Skin of body (tissue), 2 donors: Measurements from ENCODE around the gene ADGRG4. TPM values are rescaled to one million over a fixed set of nuclear protein-coding genes. Genes with fewer than 3 reads are reported as not detected.
"Not testable (repeated sequence)": the region's sequence is repeated elsewhere in the genome, so short reads cannot be mapped to it uniquely, and the experiment has no call there.

Experiments used
- DNase-seq: peaks from one replicate; lab custom pipeline; 2025; lab: John Stamatoyannopoulos, UW
- total RNA-seq: library from RNA; depleted of rRNA; stranded (reverse); fragments of >200 nt; gene quantifications from one replicate; pipeline ENCODE4 v1.2.3, GENCODE V29; 2014

Gene ADGRG4
- not detected for total RNA-seq

- not testable (repeated sequence) for DNase-seq
Measured at GRCh38 chrX:136300721-136301120, at the start of gene ADGRG4. ADGRG4 (plus strand) TSS chrX:136300963; CDS start chrX:136308778, 7,815 bp downstream.

GRCh38 chrX:136251041-136251991 is 49.4 kb upstream of the ADGRG4 start, which contains the start of gene MAP7D3:
MAP7D3 (minus strand) TSS chrX:136251400; CDS start chrX:136251358, 42 bp downstream.
- no peak for DNase-seq

DNA sequence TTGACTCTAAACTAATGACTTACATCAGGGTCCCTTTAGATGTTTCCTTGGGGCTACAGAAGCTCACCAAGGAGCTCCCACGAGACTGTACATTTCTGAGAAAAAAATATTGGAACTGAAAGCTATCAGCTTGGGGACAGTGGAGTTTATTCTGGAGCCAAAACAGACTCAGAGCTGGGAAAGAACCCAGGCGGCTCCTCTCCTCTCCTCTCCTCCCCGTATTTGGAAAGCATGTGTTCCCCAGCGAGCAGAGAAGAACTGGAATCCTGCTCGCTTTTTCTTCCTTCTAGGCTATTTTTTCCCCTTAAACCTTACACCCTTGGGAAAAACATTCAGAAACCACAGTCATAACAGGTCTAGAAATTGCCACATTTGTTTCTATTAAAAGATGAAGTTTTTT is 45.2 kb upstream of the ADGRG4 start:
- DNase-seq = no peak

DNA sequence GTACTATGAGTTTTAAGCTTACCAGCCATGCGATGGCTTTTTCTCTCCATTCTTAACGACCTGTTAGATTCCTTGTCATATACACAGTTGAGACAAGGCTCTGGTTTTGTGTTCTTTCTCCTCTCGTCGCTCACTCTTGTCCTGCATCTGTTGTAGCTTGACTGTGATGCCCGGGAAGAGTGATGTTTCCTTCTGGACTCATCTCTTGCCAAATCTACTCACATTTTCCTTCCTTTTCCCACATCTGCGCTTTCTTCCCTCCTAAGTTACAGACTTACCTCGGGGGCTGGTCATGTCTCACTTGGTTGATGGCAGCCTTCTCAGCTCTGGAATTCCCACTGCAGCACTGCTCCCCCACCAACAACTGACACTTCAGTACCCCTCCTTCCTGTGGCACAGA is 44.7 kb upstream of the ADGRG4 start:
- DNase-seq = peak; percentile 46

GRCh38 chrX:136258951-136259350 is 41.8 kb upstream of the ADGRG4 start:
- no peak for DNase-seq

DNA sequence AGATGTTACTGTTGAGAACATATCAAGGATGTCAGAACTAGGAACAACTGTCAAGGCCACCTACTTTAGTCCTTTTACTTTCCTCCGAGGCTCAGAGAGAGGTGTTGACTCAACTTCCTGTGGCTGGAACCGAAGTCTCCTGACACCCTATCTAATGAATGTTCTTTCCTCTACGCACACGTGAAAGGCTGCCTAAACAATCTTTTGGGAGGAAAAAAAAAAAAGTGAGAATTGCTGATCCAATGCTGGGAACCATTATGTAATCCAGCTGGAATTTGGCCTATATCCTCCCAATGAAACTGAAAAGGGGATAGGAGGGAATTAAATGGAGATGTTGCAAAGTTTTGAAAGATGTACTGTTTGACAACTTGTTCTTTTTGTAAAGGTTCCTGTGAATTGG is 41.2 kb upstream of the ADGRG4 start:
- DNase-seq = peak; percentile 38

DNA sequence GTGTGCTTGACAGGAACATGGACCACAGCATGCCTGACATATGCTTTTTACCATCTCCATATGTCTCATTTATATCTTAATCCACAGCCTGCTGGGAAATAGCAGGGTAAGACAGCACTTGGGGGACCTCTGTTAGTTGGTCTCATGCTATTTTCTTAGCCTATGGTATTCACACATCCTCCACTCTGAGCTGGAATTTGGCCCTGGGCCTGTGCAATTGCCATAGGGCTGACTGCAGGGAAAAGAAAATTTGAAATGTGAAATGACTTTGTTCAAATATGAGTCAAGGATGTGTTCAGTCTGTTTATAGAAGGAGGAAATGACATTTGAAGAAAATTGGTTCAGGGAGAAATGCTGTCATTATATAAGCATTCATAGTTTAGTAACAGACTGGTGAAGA is 40.0 kb upstream of the ADGRG4 start:
- DNase-seq = peak; percentile 89

DNA sequence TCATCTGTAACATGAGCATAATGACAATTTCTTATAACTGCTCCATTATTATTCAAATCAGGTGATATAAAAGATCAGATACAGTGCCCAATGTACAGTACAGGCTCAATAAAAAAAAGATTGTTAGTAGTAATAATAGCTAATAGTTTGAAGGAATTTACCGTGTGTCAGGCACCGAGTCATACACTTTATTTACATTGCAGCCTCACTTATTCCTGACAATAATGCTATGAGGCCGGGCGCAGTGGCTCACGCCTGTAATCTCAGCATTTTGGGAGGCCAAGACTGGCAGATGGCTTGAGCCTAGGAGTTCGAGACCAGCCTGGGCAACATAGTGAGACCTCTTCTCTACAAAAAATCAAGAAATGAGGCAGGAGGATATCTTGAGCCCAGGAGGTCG is 39.4 kb upstream of the ADGRG4 start:
- no peak for DNase-seq

GRCh38 chrX:136262243-136262642 is 38.5 kb upstream of the ADGRG4 start:
- peak; percentile 10 for DNase-seq

DNA sequence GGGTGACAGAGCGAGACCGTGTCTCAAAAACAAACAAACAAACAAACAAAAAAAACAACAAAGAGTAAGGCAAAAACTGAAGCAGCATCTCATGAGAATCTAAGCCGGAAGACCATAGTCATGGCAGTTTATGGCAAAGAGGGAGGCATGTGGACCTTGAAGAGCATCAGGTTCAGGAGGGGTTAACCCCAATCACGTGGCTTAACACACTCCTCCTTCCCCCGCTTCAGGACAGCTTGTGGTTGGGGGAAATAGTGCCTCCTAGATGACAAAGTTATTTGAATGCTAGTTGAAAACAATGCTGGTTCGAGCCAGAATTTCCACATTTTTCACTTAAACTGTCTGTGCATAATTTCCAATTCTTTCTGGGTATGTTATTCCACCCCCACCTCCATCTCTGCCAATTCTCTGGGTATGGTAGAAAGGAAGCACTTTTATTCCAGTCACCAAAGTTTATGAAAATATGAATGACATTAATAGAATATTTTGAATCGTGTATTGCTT is 37.9 kb upstream of the ADGRG4 start:
- DNase-seq = peak; percentile 3

DNA sequence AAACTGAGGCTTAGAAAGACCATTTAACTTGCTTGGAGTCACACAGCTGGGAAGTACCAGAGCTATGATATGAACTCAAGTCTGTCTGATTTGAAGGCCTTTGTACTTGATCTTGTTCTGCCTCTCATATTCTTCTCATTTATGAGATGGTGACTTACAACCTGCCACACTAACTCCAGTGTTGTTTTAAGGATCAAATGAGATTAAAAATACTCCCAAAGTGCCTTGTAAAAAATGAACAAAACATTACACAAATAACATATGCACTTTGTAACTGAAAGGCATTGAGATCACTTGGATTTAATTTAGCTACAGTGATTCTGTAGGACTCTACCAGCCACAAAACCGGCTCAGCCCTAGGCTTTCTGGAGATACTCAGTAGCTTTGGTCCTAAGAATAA is 33.9 kb upstream of the ADGRG4 start:
- DNase-seq = no peak

DNA sequence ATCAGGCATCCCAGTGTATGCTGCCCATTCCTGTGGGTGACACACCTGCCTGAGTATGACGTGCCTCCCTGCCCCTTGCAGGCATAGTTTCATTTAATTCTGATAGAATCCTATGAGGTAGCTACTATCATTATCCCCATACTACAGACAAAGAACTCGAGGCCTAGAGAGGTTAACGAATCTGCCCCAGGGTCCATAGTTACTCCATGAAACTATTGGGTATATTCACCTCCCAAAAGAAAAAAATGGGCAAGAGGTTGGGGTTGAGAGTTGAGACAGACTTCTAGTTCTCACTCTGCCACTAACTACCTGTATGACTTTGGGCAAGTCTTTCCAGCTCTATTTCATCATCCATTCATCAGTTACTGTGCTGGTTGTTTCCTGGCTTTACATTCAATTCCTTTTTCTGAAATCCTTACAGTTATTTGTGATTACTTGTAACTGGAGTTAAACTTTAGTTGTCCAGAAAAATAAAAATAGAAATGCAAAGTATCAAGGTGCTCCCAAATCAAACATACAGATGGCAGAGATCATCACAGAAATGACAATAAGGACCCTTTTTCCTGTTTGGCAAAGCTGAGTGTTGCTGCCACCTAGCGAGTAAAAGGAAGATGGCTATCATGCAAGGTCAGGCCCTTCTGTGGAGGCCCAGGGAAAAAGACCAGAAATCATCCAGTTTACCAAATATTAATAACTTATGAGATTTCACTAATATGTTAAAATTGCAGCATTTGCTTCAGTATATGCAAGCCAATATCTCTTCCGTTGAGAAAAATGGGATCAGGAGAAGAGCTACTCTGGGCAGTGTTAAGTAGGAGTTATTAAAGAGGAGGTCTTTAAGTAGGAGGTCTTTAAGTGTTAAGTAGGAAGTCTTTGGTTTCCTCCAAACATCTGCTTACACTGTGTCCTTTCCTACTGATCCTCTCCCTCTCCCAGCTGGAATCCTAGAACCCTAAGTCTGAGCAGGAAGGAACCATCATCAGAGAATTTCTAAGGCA is 32.4 kb upstream of the ADGRG4 start:
- DNase-seq = peak; percentile 26

- DNase-seq = no peak
Measured at GRCh38 chrX:136269921-136270320, 30.8 kb upstream of the ADGRG4 start.

GRCh38 chrX:136271300-136271699 is 29.5 kb upstream of the ADGRG4 start:
- no peak for DNase-seq

- no peak for DNase-seq
Measured at GRCh38 chrX:136272325-136272724, 28.4 kb upstream of the ADGRG4 start.

GRCh38 chrX:136273986-136274385 is 26.8 kb upstream of the ADGRG4 start:
- no peak for DNase-seq

GRCh38 chrX:136275553-136275952 is 25.2 kb upstream of the ADGRG4 start:
- DNase-seq = no peak

DNA sequence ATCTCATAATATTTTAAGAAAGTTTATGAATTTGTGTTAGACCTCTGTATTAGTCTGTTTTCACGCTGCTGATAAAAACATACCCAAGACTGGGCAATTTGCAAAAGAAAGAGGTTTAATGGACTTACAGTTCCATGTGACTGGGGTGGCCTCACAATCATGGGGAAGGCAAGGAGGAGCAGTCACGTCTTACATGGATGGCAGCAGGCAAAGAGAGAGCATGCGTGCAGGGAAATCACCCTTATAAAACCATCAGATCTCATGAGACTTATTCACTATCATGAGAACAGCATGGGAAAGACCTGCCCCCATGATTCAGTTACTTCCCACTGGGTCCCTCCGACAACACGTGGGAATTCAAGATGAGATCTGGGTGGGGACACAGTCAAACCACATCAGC is 14.4 kb upstream of the ADGRG4 start:
- DNase-seq = not testable (repeated sequence)

- no peak for DNase-seq
Measured at GRCh38 chrX:136291824-136292223, 8.9 kb upstream of the ADGRG4 start.

GRCh38 chrX:136292656-136293055 is 8.1 kb upstream of the ADGRG4 start:
- no peak for DNase-seq

DNA sequence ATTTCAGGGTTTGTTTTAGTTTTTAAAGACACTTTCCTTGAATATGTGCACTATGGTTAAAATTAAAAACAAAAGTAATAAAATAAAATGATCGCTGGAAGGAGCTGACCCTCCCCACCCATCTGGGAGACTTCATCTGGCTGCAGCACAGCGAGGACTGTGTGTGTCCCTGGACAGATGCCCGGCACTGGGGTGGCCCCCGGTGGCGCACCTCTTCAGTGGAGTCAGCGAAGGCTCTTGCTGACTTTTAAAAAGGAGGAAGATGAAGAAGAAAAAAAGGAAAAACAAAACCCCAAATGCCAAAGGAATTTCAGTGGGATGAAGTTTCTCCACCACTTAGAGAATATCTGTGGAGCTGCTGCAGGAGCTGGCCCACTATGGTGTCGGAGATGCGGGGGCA is 5.4 kb upstream of the ADGRG4 start:
- DNase-seq = no peak

DNA sequence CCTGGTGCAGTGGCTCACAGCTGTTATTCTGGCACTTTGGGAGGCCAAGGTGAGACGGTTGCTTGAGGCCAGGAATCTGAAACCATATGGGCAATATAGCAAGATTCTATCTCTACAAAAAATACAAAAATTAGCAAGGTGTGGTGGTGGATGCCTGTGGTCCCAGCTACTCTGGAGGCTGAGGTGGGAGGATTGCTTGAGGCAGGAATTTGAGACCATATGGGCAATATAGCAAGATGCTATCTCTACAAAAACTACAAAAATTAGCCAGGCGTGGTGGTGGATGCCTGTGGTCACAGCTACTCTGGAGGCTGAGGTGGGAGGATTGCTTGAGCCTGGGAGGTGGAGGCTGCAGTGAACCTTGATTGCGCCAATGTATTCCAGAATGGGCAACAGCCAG is 2.3 kb downstream of the ADGRG4 start:
- no peak for DNase-seq
